Stimulated activated CD8-positive, alpha-beta memory T cell treated with anti-CD3 and anti-CD28 coated beads, Interleukin-2, amount 100 ng/mL, for 1 hour (primary cell): ENCODE data around the gene APOO.

Experiments used
- DNase-seq, 2 donors: peaks; one replicate each; pipeline ENCODE4 v3.0.0-alpha.2; 2020; ENCODE audit warnings: low read depth in 2 of 2

Gene APOO

DNA sequence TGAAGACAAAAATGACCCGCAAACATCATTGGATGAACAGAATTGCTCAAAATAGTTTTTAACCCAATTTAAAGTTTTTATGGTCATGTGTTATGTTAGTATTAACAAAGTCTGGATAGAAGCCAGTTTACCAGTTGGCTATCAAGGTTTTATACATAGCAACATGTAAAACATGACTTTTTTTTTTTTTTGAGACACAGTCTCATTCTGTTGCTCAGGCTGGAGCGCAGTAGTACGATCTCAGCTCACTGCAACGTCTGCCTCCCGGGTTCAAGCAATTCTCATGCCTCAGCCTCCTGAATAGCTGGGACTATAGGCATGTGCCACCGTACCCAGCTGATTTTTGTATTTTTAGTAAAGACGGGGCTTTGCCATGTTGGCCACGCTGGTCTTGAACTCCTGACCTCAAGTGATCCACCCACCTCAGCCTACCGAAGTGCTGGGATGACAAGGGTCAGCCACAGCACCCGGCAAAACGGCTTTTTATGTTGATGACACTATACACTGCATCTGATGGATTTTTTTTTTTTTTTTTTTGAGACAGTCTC lies 121.4 kb downstream of the APOO start:
- no peak for DNase-seq

DNA sequence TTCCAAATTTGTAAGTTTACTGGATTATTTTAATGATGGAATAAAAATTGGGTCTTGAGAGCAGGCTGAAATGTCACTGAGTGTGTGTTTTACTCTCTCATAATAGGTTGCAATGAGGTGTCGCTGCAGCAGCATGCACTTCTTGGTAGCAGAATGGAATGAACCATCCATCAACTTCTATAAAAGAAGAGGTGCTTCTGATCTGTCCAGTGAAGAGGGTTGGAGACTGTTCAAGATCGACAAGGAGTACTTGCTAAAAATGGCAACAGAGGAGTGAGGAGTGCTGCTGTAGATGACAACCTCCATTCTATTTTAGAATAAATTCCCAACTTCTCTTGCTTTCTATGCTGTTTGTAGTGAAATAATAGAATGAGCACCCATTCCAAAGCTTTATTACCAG lies 122.2 kb downstream of the APOO start:
- no peak for DNase-seq

GRCh38 chrX:23784470-23785331 lies 123.0 kb downstream of the APOO start:
- no peak for DNase-seq

GRCh38 chrX:23783589-23784469 lies 123.9 kb downstream of the APOO start:
- no peak for DNase-seq
